Stimulated activated naive CD4-positive, alpha-beta T cell treated with Interleukin-2 at 50 U/mL for 16 hours (primary cell): ENCODE measurements around the gene GATC.

Source experiments
- DNase-seq: peaks from one replicate; lab custom pipeline; 2025; lab: John Stamatoyannopoulos, UW

The GATC gene, protein sequence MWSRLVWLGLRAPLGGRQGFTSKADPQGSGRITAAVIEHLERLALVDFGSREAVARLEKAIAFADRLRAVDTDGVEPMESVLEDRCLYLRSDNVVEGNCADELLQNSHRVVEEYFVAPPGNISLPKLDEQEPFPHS

DNA sequence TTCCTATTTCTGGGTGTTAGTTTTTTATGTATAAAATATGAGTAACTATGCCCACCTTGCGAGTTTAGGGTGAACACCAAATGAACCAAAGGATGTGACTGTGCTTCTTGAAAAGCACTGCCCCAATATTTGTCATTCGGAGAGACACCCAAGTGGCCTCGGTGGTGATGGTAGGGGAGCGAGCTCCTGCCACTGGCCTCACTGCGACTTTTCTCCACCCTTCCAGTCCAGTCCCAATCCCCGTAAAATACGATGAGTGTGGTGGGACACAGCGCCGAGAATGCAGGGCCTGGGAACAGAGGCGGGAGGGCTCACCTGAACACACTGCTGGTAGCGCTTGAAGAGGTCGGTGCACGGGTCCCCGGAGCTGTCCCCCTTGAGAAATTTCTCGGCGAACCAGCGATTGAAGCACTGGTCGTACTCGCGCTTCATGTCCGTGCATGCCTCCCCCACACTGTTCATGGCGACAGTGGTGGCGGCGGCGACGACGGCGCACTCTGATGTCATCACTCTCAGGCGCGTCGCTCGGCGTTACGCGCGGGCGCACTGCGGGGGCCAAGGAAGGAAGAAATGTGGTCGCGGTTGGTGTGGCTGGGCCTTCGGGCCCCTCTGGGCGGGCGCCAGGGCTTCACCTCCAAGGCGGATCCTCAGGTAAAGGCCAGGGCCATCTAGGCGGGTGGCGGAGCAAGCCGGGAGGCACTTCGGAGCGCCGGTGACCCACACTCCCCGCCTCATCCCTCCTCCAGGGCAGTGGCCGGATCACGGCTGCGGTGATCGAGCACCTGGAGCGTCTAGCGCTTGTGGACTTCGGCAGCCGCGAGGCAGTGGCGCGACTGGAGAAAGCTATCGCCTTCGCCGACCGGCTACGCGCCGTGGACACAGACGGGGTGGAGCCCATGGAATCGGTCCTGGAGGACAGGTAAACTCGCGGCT is at the start of gene GATC, which contains the start of gene TRIAP1:
TSS of gene GATC (plus strand) at position 534 of the 933 bp plus-strand sequence. CDS start at position 571, 37 bp downstream.
TSS of gene TRIAP1 (minus strand) at position 474 of the 933 bp plus-strand sequence. CDS start at position 462, 12 bp downstream.
- DNase-seq: peak; percentile 83

DNA sequence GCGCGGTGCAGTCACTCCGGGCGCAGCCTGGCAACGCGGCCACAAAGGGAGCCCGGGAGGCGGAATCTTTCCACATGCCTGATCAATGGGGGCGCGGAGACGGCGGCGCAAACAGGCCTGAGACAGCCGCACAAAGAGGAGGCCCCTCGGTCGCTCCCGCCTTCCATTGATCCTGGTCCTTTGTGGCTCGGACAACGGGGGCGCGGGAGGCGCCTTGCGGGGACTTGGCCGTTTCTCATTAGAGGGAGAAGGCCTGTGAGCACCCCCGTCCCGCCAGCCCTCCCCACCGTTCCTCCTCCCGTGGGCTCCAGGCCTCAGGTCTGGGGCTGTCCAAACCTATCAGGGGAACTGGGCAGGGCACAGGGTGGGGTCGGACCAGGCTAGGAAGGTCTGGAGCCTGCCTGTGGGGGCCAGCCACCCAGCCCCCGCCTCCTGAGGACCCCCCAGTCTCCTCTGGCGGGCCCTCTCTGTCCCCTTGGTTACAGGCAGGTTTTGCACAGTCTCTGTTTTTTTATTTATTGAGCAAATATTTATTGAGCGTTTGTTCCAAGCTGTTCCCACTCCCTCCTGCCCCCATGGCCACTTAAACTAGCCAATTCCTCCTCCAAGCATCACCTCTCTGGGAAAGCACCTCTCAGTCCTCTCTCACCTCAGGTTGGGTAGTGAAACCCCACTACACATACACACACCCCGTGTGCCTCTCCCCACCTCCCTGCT is 48.3 kb upstream of the GATC start:
- DNase-seq: no peak

DNA sequence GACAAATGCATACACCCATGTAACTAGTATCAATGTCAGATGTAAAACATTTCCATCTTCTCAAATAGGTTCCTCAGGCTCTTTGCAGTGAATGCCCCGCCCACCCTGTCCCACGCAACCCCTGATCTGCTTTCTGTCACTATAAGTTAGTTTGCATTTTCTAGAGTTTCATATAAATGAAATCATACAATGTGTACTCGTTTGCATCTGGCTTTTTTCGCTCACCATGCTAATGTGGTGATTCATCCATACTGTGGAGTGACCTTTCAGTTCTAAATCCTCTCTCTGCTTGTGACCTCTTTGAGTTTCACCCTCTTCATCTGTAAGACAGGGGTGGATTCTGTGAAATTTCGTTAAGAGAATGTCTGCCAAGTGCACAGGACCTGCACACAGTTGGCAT is 46.7 kb upstream of the GATC start:
- DNase-seq: no peak

DNA sequence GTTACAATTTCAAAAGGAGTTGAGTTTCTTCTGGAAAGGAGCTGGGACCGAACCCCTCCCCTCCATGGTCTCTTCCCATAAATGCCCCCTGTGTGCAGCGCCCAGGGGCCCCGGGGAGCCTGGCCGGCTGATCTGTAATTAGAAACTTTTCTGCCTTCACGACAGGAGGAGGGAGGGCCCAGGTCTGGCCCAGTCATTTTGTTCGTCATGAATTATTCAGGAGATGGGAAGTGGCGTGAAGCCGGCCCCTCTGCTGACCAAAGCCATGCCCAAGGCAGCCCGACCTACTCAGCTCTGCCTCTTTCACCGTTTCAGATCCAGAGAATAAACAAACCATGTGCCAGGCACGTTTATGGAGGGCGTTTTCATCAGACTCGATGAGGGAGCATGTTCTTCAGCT is 44.0 kb upstream of the GATC start:
- DNase-seq: no peak

DNA sequence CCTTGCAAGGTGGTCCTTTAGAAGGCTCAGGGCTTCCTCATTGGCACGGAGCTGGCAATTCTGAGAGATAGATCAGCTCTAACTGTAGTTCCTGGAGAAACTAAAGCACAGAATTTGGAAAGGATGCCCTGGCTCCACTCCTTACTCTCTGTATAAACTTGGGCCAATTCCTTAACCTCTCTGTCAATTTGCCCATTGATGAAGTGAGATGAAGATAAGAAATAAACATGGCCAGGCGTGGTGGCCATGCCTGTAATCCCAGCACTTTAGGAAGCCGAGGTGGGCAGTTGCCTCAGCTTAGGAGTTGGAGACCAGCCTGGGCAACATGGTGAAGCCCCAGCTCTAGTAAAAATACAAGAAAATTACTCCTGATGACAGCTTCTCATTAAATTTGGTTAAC is 42.4 kb upstream of the GATC start:
- no peak for DNase-seq

DNA sequence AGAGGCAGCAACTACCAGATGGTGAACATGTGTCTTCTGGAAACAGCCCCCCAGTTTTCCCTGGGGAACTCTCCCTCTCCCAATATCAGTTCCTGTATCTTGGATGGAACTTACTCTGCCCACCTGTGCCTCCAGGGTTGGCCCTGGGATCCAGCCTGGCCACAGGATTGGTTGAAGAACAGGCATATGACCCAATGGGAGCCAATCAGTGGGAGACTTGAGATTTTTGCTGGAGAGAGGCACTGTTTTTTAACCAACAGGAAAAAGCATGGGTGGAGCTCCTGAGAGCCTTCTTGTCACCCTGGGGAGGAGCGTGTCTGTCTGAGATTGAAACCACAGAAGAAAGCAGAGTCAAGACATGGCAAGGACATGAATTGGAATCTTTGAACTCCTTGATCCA is 42.0 kb upstream of the GATC start:
- no peak for DNase-seq

DNA sequence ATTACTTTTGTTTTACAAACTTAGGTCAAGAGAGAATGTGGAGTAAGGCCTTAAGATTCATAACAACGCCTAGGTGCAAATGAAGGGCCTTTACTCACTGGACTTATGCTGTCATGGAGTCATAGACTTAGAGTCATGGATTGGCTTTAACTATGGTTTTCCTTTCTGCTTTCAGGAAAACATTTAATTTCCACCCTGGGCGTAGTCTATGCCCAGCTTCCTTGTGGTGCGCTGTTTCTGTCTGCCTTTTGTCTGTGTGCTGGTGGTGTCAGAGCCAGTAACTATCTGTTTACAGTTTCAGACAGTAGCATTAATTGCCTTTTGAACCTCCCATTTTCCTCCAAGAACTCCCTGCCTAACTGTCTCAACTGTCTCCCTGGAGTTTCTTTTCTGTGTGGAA is 40.2 kb upstream of the GATC start:
- DNase-seq: no peak

DNA sequence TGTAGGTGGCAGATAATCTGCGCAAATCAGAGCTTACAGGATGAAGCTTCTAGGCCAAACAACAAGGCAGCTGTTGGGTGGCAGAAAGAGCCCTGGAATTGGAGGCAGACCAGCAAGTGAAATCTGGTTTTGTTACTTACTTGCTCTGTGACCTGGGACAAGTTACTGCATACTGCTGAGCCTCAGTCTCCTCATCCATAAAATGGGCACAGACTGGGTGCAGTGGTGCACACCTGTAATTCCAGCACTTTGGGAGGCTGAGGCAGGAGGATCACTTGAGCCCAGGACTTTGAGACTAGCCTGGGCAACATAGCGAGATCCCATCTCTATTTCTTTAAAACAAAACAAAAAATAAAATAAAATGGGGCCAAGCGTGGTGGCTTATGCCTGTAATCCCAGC is 39.7 kb upstream of the GATC start:
- DNase-seq: no peak

DNA sequence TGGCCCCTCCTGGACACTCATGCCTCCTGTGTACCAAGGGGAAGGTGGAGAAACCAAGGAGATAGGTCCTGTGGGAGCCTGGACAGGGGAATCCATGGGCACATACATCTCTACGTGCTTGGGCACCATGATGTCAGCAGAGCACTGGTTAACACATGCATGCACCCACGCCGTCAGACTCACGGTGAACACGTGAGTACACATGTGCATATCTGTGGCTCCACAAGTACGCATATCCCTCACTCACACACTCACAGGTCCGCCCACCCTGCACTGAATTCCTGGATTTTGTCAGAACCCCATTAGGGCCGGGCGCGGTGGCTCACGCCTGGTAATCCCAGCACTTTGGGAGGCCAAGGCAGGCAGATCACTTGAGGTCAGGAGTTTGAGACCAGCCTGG is 37.5 kb upstream of the GATC start:
- no peak for DNase-seq

DNA sequence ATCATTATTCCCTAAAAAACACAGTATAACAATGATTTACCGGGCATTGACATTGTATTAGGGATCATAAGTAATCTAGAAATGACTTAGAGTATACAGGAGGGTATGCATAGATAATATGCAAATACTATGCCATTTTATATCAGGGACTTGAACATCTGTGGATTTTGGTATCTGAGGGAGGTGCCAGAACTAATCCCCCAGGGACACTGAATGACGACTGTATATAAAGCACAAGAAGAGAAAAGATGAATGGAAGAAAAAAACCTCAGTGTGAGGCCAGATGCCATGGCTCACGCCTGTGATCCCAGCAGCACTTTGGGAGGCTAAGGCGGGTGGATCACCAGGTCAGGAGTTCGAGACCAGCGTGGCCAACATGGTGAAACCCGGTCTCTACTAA is 33.8 kb upstream of the GATC start:
- DNase-seq: no peak

DNA sequence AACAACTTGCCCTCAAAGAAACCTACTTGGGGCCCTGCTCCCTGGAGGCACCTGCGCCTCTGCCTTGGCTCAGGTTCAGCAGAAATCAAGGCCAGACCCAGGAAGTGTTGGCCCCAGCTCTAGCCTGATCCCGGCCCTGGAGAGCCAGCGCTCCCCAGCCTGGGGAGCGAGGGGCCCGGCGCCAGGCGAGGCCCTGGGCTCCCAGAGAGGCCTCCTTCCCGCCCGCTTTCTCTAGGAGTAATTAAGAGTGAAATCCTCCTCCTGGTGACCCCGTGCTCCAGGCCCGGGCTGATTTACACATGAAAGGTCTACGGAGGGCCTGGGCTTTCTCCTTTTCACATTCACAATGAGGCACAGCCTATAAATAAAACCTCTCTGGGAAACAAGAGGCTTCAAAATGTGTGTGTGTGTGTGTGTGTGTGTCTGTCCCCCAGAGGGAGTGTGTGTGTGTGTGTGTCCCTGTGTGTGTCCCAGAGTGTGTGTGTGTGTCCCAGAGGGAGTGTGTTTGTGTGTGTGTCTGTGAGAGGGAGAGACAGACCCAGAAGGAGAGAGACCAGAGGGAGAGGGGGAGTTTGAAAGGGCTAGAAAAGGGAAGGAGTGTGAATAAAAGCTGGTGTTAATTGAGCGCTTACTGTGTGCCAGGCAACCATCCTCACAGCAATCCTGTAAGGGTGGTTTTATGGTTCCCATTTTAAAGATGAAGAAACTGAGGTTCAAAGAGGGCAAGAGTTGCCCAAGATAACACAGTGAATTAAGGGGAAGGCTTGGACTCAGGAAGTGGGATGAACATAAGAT is 32.1 kb upstream of the GATC start:
- DNase-seq: no peak

DNA sequence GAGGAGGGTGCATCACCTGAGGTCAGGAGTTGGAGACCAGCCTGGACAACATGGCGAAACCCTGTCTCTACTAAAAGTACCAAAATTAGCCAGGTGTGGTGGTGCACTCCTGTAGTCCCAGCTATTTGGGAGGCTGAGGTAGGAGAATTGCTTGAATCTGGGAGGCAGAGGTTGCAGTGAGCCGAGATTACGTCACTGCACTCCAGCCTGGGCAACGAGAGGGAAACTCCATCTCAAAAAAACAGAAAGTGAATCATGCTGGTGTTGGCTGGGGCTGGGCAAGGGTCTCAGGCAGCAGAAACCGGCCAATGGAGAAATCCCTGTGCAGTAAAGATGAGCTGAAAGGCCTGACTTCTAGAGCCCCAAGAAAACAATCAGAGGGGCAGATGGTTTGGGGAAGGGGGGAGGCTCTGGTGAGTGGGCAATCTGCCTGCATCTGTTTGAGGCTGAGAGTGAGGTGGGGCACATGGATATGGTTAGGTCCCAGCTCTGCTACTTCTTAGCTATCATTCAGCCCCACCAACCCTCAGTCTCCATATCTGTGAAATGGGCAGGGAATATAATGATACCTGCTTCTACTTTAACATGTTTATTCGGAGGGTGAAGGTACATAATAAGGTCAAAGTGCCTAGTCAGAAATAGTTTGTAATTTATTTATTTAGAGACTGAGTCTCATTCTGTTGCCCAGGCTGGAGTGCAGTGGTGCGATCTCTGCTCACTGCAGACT is 29.6 kb upstream of the GATC start:
- DNase-seq: no peak

DNA sequence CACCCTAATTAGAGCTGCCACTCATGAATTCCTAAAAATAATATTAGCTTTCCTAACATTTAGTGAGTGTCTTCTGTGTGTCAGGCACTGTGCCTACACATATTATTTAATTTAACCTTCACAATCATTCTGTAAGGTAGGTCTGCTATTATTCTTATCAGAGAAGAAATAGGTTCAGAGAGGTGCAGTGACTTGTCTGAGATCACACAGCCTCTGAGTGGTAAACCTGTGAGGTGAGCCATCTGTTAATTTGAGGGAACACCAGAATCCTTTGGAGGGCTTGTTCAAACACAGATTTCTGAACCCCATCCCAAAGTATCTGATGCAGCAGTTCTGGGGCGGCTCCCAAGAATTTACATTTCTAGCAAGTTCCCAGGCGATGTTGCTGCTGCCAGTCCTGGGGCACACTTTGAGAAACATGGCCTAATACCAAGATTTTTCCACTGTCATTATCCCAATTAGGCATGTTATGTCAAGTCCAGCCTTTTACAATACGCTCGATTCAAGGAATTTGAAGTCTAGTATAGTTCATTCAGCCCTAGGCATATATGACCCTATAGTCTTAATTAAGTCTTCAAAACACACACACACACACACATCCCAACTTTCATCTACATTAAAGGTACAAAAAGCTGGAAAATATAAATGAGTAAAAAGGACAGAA is 28.2 kb upstream of the GATC start:
- no peak for DNase-seq

DNA sequence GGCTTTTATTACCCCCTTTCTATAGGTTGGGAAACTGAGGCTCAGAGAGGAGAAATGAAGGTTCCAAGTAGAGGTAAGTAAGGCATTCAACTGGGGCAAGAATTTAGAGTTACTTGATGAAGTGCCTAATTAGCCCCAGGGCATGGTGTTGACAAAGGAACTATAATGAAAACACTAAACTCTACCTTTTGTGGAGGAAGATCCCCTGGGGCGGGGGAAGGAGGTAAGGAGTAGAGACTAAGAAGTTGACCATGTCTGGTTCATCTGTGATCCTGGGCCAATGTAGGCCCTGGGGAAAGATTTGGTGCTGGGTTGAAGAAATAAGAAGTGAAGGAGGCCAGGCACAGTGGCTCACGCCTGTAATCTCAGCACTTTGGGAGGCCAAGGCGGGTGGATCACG is 24.5 kb upstream of the GATC start:
- DNase-seq: no peak

DNA sequence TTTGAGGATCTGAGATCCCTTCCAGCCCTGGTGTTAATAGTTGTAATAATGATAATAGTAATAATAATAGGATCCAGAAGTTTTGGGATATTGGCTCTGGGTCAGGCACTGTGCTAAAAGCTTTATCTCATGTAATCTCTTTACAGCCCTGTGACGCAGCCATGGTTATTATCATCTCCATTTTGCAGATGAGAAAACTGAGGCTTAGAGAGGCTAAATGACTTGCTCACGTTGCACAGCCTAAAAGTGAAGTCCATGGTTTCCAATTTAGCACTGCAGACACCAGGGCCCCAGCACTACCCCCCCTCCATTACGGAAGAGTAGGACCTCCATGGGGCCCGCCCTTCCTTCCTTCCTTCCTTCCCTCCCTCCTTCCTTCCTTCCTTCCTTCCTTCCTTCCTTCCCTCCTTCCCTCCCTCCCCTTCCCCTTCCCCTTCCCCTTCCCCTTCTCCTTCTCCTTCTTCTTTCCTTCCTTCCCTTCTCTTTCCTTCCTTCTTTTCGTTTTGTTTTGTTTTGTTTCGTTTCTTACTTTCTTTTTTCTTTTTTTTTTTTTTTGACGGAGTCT is 23.3 kb upstream of the GATC start:
- no peak for DNase-seq

DNA sequence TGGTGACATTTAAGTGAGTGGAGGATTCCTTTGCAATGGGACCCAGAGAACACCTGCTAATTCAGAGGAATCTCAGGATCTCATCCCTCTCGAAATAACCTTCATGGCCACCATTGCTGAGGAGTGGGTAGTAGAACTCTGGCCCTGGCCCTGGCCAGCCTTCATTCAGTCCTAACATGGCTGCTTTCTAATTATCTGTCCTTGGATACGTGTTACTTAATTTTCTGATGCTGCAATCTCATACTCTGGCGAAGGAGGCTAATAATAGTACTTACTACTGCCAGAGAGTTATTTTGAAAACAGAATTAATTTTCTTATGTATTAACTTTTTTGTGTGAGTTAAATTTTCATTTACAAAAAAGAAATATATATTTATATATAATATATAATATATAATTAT is 20.4 kb upstream of the GATC start:
- DNase-seq: no peak

DNA sequence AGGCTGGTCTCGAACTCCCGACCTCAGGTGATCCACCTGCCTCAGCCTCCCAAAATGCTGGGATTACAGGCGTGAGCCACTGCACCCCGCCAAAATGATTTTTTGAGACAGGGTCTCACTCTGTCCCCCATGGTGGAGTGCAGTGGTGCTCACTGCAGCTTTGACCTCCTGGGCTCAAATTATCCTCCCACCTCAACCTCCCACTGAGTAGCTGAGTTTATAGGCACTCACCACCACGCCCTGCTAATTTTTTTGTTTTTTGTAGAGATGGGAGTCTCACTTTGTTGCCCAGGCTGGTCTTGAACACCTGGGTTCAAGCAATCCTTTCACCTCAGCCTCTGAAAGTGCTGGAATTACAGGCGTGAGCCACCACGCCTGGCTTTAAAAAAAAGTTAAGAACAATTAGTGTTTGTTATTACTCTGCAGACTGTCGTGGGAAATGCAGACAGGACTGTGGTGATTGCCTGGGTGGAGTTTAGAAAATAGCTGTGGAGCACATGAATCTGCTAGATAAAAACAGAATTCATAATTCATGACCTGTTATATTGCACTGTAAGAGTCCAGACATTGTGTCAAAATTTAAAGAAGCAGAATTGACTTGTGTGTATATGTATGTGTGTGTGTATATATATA is 17.5 kb upstream of the GATC start:
- no peak for DNase-seq

DNA sequence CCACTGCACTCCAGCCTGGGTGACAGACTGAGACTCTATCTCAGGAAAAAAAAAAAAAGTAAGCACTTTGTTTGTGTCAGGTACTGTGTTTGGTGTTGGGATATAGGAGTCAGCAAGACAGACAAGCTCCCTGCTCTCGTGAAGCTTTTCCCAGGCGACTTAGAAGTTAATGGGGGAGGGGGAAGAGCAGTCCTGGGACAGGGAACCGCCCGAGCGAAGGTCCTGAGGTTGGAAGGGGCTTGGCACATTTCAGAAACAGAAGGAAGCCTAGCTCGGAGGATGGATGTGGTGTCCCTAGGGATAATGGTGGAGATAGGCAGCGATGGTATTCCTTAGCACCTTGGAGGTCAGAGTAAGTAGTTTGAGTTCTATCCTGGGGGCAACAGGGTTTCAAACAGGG is 16.9 kb upstream of the GATC start:
- no peak for DNase-seq

DNA sequence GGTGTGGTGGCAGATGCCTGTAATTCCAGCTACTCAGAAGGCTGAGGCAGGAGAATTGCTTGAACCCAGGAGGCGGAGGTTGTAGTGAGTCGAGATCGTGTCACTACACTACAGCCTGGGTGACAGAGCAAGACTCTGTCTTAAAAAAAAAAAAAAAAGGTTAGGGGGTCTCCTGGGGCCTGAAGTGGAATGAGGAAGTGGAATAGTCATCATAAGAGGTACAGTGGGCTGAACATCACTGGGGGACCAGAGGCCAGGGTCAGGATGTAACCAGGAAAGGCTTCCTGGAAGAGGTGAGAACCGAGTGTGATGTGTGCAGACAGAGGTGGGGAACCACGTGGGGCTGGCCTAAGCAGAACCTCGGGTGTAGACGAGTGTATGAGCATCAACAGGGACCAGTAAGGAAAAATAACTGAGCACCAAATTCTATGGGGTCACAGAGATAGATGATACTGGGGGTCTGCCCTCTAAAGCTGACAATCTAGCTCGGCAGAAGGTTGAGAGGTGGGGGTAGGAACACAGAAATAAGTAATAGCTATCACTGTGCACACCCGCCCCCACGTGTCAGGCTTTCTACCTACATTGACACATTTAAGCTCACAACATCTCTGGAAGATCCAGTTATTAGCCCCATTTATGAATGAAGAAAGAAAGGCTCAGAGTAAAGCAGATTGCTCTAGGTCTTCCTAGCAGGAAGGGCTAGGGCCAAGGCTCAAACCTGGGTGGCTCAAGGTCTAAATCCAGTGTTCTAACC is 13.3 kb upstream of the GATC start:
- DNase-seq: no peak
